Panc1 (cell line): Measurements from ENCODE around the gene COQ8A. TPM values are rescaled to one million over a fixed set of nuclear protein-coding genes. Genes with fewer than 3 reads are reported as not detected.

Experiments used
- ATAC-seq: fragments of 200-7000 bp; cut with Tn5 transposase; 2 replicates; pipeline ENCODE4 v1.9.1; 2020; ENCODE audit warnings: mild to moderate bottlenecking, moderate library complexity
- BruUV-seq: library from RNA; stranded (reverse); fragments of 400-500 nt; replicated peaks from 2 replicates; lab custom pipeline; 2021; lab: Mats Ljungman, UMichigan
- CTCF ChIA-PET: fragments of 300-600 bp; sonication (Branson Sonifier 250); formaldehyde crosslinking; loops from one replicate; lab custom pipeline; 2022; ENCODE audit warnings: antibody characterized with exemption; lab: Charles Lee
- POLR2A ChIA-PET: fragments of 300-600 bp; sonication (Branson Sonifier 250); formaldehyde crosslinking; loops from one replicate; lab custom pipeline; 2022; ENCODE audit warnings: antibody characterized with exemption; lab: Charles Lee
- DNase-seq: peaks from one replicate; pipeline ENCODE4 v3.0.0-alpha.2; 2010; ENCODE audit warnings: low read depth, low spot score
- H3K27ac ChIP-seq: 2 replicates; pipeline ENCODE4 v1.5.1; 2011; ENCODE audit warnings: mild to moderate bottlenecking, low read length, inconsistent platforms
- H3K27me3 ChIP-seq: fragments of 200-500 bp; sonication (Bioruptor generic); 2 replicates; pipeline ENCODE4 v1.6.0; 2014; ENCODE audit warnings: low read length, inconsistent platforms; ENCODE audit not compliant: control insufficient read depth, insufficient read depth
- H3K36me3 ChIP-seq: fragments of 200-500 bp; sonication (Bioruptor generic); 2 replicates; pipeline ENCODE4 v1.5.1; 2014; ENCODE audit warnings: inconsistent platforms, mild to moderate bottlenecking, low read length, moderate library complexity; ENCODE audit not compliant: control insufficient read depth, insufficient read depth
- H3K4me1 ChIP-seq: 2 replicates; pipeline ENCODE4 v1.5.1; 2011; ENCODE audit warnings: inconsistent platforms, mild to moderate bottlenecking, low read length, moderate library complexity; ENCODE audit not compliant: control insufficient read depth, insufficient read depth
- H3K4me3 ChIP-seq, 2 experiments: 2 replicates each; pipeline ENCODE4 v1.5.1; 2011 to 2012; ENCODE audit warnings: low read depth in 2 of 2, low read length in 2 of 2, mild to moderate bottlenecking in 2 of 2, inconsistent platforms in 1 of 2, moderate library complexity in 1 of 2
- H3K9me3 ChIP-seq: fragments of 200-500 bp; sonication (Bioruptor generic); 2 replicates; pipeline ENCODE4 v1.5.1; 2014; ENCODE audit warnings: low read depth, mild to moderate bottlenecking, inconsistent platforms, low read length, moderate library complexity; ENCODE audit not compliant: control insufficient read depth, insufficient read depth
- CTCF ChIP-seq: fragments of 450-650 bp; IDR thresholded peaks from 2 replicates; pipeline ENCODE4 v1.5.1; 2017; ENCODE audit warnings: mild to moderate bottlenecking
- POLR2AphosphoS5 ChIP-seq: IDR thresholded peaks from 2 replicates; pipeline ENCODE4 v1.6.1; 2012; ENCODE audit warnings: mild to moderate bottlenecking, low read depth, low read length, moderate library complexity
- REST ChIP-seq, 2 experiments: IDR thresholded peaks; 2 replicates each; pipeline ENCODE4 v1.6.1; 2011 to 2012; ENCODE audit warnings: low read depth in 2 of 2, control low read depth in 1 of 2, low read length in 1 of 2, mild to moderate bottlenecking in 1 of 2, moderate library complexity in 1 of 2; ENCODE audit not compliant: insufficient read depth in 1 of 2
- SIN3A ChIP-seq: IDR thresholded peaks from 2 replicates; pipeline ENCODE4 v1.6.1; 2012; ENCODE audit warnings: low read depth, mild to moderate bottlenecking, low read length, moderate library complexity, borderline replicate concordance; ENCODE audit not compliant: insufficient read depth
- TCF7L2 ChIP-seq: IDR thresholded peaks from 2 replicates; pipeline ENCODE4 v1.6.1; 2011; ENCODE audit warnings: mild to moderate bottlenecking, low read depth, low read length, inconsistent platforms
- in situ Hi-C: cut with HindIII; loops from 2 replicates; pipeline ENCODE4 v1.10.0; 2016; ENCODE audit warnings: low sequenced_read_pairs, low pct_unique_long_range_greater_than_20kb
- intact Hi-C: fragments of 100-400 bp; cut with micrococcal nuclease; formaldehyde crosslinking; loops from one replicate; pipeline ENCODE4 v1.10.0; 2022; ENCODE audit not compliant: unreplicated experiment
- total RNA-seq: library from RNA; stranded (reverse); gene quantifications from one replicate; pipeline ENCODE4 v1.2.1, GENCODE V29; 2021; ENCODE audit not compliant: unreplicated experiment

The COQ8A gene
- total RNA-seq, 1 experiment from 2014 or later, result 15.1 TPM

GRCh38 chr1:226980565-226981385 lies 40.7 kb downstream of the COQ8A start:
- no TSS peak for BruUV-seq
- CTCF ChIA-PET, result no interaction called here
- in situ Hi-C loops (no loop called here), intact Hi-C loops (no loop called here)
- TF ChIP-seq REST (IDR thresholded peaks at IDR 0.05; ENCODE audit: insufficient read depth in 1 of 2, low read depth in 2 of 2, low read length in 1 of 2), result no peak
- TF ChIP-seq TCF7L2, result no peak
- TF ChIP-seq CTCF, result no peak
- no peak for TF ChIP-seq POLR2AphosphoS5
- TF ChIP-seq SIN3A, result no peak
- Histone ChIP-seq H3K9me3 (no peaks in the 10 kb centered on the region), H3K4me3 (no peak overlapping the region), H3K36me3 (no peaks in the 10 kb centered on the region), H3K27ac (no peak overlapping the region), H3K27me3 (no peaks in the 10 kb centered on the region), H3K4me1 (no peaks in the 10 kb centered on the region)
- no peak for DNase-seq
- POLR2A ChIA-PET, result interaction anchor here (0.5 kb wide), 1 partner anchor 10 kb away, joined by 13 read pairs; no protein-coding TSS in a partner anchor
- no peak for ATAC-seq

- POLR2A ChIA-PET, result interaction anchor here (0.5 kb wide), 1 partner anchor 10 kb away, joined by 13 read pairs; no protein-coding TSS in a partner anchor
- no peaks in the 10 kb centered on the region for H3K27me3 ChIP-seq
- H3K4me1 ChIP-seq, result no peaks in the 10 kb centered on the region
- TF ChIP-seq TCF7L2 (no peak), CTCF (no peak), POLR2AphosphoS5 (no peak), SIN3A (no peak), REST (IDR thresholded peaks at IDR 0.05; ENCODE audit: insufficient read depth in 1 of 2, low read depth in 2 of 2, low read length in 1 of 2) (no peak)
- ATAC-seq (no peak), DNase-seq (no peak)
- intact Hi-C loops (no loop called here), in situ Hi-C loops (no loop called here)
- no peak overlapping the region for H3K27ac ChIP-seq
- BruUV-seq, result no TSS peak
- H3K9me3 ChIP-seq, result no peaks in the 10 kb centered on the region
- no peak overlapping the region for H3K4me3 ChIP-seq
- no peaks in the 10 kb centered on the region for H3K36me3 ChIP-seq
- CTCF ChIA-PET, result no interaction called here
Observed at GRCh38 chr1:226981386-226981817, 41.3 kb downstream of the COQ8A start.
